ENCODE measurements around the gene NECTIN2. TPM values are rescaled to one million over a fixed set of nuclear protein-coding genes. Genes with fewer than 3 reads are reported as not detected.

The NECTIN2 gene
- total and polyA plus RNA-seq, 2 experiments from 2014 or later: 193 to 307 TPM

DNA sequence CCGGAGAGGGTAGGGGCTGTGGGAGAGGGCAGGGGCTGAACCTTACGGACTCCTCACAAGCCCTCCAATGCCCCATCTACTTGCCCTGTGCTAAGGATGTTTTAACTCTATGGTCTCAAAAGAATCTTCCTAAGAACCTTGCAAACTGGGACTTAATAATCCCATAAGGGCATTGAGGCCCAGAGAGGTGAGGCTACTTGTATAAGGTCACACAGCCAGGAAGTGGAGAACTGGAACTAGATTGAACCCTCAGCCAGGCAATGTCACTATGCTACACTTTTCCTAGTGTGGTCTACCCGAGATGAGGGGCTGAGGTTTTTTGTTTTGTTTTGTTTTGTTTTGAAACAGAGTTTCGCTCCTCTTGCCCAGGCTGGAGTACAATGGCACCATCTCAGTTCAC lies 85.4 kb downstream of the NECTIN2 start:
- Histone ChIP-seq H3K9me3 (ENCODE audit: low read depth) (no peaks in the 10 kb centered on the region), H3K4me2 (no peak overlapping the region), H3K9me2 (replicated peaks; ENCODE audit: insufficient read depth) (no peaks in the 10 kb centered on the region), H3K4me3 (no peak overlapping the region), H3K79me2 (no peaks in the 10 kb centered on the region), H3K27me3 (no peaks in the 10 kb centered on the region), H3K27ac (no peak overlapping the region), H2AFZ (no peak overlapping the region), H4K20me1 (ENCODE audit: insufficient read depth, poor library complexity, severe bottlenecking) (no peaks in the 10 kb centered on the region), H3K36me3 (replicated peaks; ENCODE audit: insufficient read depth, low read depth) (no peaks in the 10 kb centered on the region), H3K4me1 (ENCODE audit: insufficient read depth) (no peaks in the 10 kb centered on the region)
- no peak for DNase-seq (ENCODE audit: low spot score)
- no peak for TF ChIP-seq EZH2phosphoT487 (IDR thresholded peaks at IDR 0.05; ENCODE audit: low read depth, severe bottlenecking, unreplicated experiment)
- no peak for TF ChIP-seq EZH2 (IDR thresholded peaks at IDR 0.05; ENCODE audit: borderline replicate concordance)
- TF ChIP-seq, protein P1, sequence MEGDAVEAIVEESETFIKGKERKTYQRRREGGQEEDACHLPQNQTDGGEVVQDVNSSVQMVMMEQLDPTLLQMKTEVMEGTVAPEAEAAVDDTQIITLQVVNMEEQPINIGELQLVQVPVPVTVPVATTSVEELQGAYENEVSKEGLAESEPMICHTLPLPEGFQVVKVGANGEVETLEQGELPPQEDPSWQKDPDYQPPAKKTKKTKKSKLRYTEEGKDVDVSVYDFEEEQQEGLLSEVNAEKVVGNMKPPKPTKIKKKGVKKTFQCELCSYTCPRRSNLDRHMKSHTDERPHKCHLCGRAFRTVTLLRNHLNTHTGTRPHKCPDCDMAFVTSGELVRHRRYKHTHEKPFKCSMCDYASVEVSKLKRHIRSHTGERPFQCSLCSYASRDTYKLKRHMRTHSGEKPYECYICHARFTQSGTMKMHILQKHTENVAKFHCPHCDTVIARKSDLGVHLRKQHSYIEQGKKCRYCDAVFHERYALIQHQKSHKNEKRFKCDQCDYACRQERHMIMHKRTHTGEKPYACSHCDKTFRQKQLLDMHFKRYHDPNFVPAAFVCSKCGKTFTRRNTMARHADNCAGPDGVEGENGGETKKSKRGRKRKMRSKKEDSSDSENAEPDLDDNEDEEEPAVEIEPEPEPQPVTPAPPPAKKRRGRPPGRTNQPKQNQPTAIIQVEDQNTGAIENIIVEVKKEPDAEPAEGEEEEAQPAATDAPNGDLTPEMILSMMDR (IDR thresholded peaks at IDR 0.05; ENCODE audit: poor library complexity): no peak
- 86% methylated on average over 4 of the region's 4 CpGs for WGBS (ENCODE audit: low lambda C conversion rate, missing lambda C conversion rate)

Other genes with a start within 250 kb of the NECTIN2 start
- gene IGSF23, start 232.7 kb upstream of the NECTIN2 start, total RNA-seq: 2.1 TPM in 2 replicates
- 0.21 and 3.8 TPM in 2 replicates for gene IGSF23, start 232.7 kb upstream of the NECTIN2 start, polyA plus RNA-seq
- 123 and 124 TPM in 2 replicates for gene PVR, start 202.4 kb upstream of the NECTIN2 start, total RNA-seq
- gene PVR, start 202.4 kb upstream of the NECTIN2 start, polyA plus RNA-seq: 76.4 and 85.6 TPM in 2 replicates
- gene CEACAM19, start 174.8 kb upstream of the NECTIN2 start, total RNA-seq: 2.8 and 5.1 TPM in 2 replicates
- gene CEACAM19, start 174.8 kb upstream of the NECTIN2 start, polyA plus RNA-seq: 4.9 and 5.6 TPM in 2 replicates
- gene CEACAM16, start 147.1 kb upstream of the NECTIN2 start, total RNA-seq: 0.73 TPM in 1 of 2 replicates, not detected in the other
- not detected in 2 replicates for gene CEACAM16, start 147.1 kb upstream of the NECTIN2 start, polyA plus RNA-seq
- gene BCL3, start 97.6 kb upstream of the NECTIN2 start, total RNA-seq: 4.3 and 6.3 TPM in 2 replicates
- gene BCL3, start 97.6 kb upstream of the NECTIN2 start, polyA plus RNA-seq: 45.7 and 51.4 TPM in 2 replicates
- gene CBLC, start 68.4 kb upstream of the NECTIN2 start, total RNA-seq: 26.2 and 28.3 TPM in 2 replicates
- gene CBLC, start 68.4 kb upstream of the NECTIN2 start, polyA plus RNA-seq: 38.1 and 39.7 TPM in 2 replicates
- gene BCAM, start 37.2 kb upstream of the NECTIN2 start, total RNA-seq: 53.3 and 77.1 TPM in 2 replicates
- 34.7 and 41.8 TPM in 2 replicates for gene BCAM, start 37.2 kb upstream of the NECTIN2 start, polyA plus RNA-seq
- gene TOMM40, start 45.0 kb downstream of the NECTIN2 start, total RNA-seq: 60.9 and 67.9 TPM in 2 replicates
- gene TOMM40, start 45.0 kb downstream of the NECTIN2 start, polyA plus RNA-seq: 83.1 and 83.7 TPM in 2 replicates
- gene APOE, start 59.5 kb downstream of the NECTIN2 start, total RNA-seq: 3,920 and 3,946 TPM in 2 replicates
- gene APOE, start 59.5 kb downstream of the NECTIN2 start, polyA plus RNA-seq: 3,558 and 4,019 TPM in 2 replicates
- gene APOC1, start 68.3 kb downstream of the NECTIN2 start, total RNA-seq: 330 and 390 TPM in 2 replicates
- 395 and 606 TPM in 2 replicates for gene APOC1, start 68.3 kb downstream of the NECTIN2 start, polyA plus RNA-seq
- not detected in 2 replicates for gene APOC4, start 95.9 kb downstream of the NECTIN2 start, total RNA-seq
- gene APOC4, start 95.9 kb downstream of the NECTIN2 start, polyA plus RNA-seq: 1.1 TPM in 1 of 2 replicates, not detected in the other
- gene APOC2, start 99.8 kb downstream of the NECTIN2 start, total RNA-seq: 435 and 454 TPM in 2 replicates
- gene APOC2, start 99.8 kb downstream of the NECTIN2 start, polyA plus RNA-seq: 603 and 827 TPM in 2 replicates
- 41.0 and 49.1 TPM in 2 replicates for gene CLPTM1, start 109.1 kb downstream of the NECTIN2 start, total RNA-seq
- 89.7 and 93.1 TPM in 2 replicates for gene CLPTM1, start 109.1 kb downstream of the NECTIN2 start, polyA plus RNA-seq
- gene RELB, start 155.2 kb downstream of the NECTIN2 start, total RNA-seq: 6.3 and 8.5 TPM in 2 replicates
- 9.1 and 13.9 TPM in 2 replicates for gene RELB, start 155.2 kb downstream of the NECTIN2 start, polyA plus RNA-seq
- 32.3 and 56.2 TPM in 2 replicates for gene CLASRP, start 192.7 kb downstream of the NECTIN2 start, total RNA-seq
- 45.8 and 74.5 TPM in 2 replicates for gene CLASRP, start 192.7 kb downstream of the NECTIN2 start, polyA plus RNA-seq
- gene ZNF296, start 230.2 kb downstream of the NECTIN2 start, total RNA-seq: 0.52 TPM in 1 of 2 replicates, not detected in the other
- gene ZNF296, start 230.2 kb downstream of the NECTIN2 start, polyA plus RNA-seq: 1.2 TPM in 1 of 2 replicates, not detected in the other
- gene GEMIN7, start 233.0 kb downstream of the NECTIN2 start, total RNA-seq: 48.8 and 50.7 TPM in 2 replicates
- 55.3 and 69.0 TPM in 2 replicates for gene GEMIN7, start 233.0 kb downstream of the NECTIN2 start, polyA plus RNA-seq
- 28.1 and 30.8 TPM in 2 replicates for gene PPP1R37, start 246.9 kb downstream of the NECTIN2 start, total RNA-seq
- gene PPP1R37, start 246.9 kb downstream of the NECTIN2 start, polyA plus RNA-seq: 14.0 and 15.2 TPM in 2 replicates

All from hepatocyte (in vitro differentiated cells).